C4-2B (cell line): ENCODE results near the gene TCEA2.

Experiments used
- CTCF ChIP-seq: fragments of 450-650 bp; conservative IDR thresholded peaks from 2 replicates; pipeline ENCODE4 v1.5.1; 2017; ENCODE audit warnings: mild to moderate bottlenecking
- ZFX ChIP-seq: fragments of 450-650 bp; IDR thresholded peaks from 2 replicates; pipeline ENCODE4 v1.6.1; 2017

- no peak for TF ChIP-seq CTCF
- no peak for TF ChIP-seq ZFX
These were observed 29.4 kb downstream of the TCEA2 start for GRCh38 chr20:64092258-64093012.
